SKM-1 treated with dmso at 0.1 percent for 144 hours (cell line): Measurements from ENCODE around the gene PAX7.

Experiments
- DNase-seq: peaks from one replicate; lab custom pipeline; 2025; ENCODE audit not compliant: unreplicated experiment; lab: John Stamatoyannopoulos, UW

Gene PAX7

GRCh38 chr1:18789246-18789645, 158.6 kb downstream of the PAX7 start:
- no peak for DNase-seq

DNA sequence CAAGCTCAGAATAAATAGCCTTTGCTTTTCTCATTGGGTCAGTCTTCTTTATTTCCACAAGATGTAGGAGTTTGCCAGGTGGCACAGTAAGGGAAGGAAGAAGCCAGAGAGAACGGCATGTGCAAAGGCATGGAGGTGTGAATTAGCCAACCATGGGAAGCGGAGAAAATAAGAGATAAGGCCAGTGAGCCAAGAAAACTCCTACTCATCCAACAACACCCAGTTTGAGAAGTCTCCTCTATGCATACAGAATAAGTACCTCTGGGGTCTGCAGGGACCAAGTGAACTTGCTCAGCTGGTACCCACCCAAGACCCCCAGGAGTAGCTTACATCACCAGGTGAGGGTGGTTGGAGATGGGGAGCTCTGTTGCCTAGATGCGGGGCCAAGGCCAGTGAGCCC, 162.1 kb downstream of the PAX7 start:
- no peak for DNase-seq

DNA sequence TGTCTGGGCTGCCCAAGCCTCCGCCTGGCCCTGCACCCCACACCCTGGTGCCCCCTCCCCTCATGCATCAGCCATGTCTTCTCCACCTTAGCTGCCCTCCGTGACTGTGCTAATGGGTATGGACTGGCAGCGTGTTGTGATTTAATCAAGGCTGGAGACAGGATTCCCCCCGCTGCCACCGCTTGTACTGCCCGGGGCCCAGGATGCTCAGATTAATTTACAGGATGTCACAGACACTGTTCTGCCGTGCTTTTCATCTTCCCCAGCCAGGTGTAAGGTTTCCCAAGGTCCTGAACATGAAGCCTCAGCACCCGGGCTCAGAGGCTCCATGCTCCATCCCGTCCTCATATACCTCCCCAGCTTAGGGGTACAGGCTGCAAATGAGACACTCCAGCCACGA, 162.5 kb downstream of the PAX7 start:
- no peak for DNase-seq

GRCh38 chr1:18794051-18794450, 163.4 kb downstream of the PAX7 start:
- no peak for DNase-seq

GRCh38 chr1:18794561-18794960, 163.9 kb downstream of the PAX7 start:
- no peak for DNase-seq

DNA sequence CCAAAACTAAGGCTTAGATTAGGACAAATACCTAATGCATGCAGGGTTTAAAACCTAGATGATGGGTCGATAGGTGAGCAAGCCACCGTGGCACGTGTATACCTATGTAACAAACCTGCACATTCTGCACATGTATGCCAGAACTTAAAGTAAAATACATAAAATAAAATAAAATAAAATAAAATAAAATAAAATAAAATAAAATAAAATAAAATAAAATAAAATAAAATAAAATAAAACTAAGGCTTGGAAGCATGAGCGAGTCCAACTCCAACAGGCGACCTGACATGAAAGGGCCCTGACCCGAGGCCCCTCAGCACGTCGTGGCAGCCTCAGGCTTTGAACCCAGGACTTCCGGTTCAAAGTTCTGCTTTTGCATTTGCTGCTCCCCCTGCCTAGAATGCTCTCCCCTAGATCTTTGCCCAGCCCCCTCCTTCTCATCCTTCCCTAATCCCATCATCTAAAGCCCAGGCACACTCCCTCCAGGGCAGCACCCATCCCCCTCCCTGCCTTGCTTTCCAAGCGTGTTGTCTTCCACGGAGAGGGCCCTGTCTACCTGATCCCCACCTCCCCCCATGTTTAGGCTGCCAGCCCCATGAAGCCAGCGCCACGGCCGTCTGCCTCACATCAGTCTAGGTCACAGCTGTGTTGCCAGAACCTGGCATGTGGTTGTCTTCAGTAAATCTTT, 164.5 kb downstream of the PAX7 start:
- no peak for DNase-seq

- DNase-seq = no peak
Observed at GRCh38 chr1:18796950-18797349, 166.3 kb downstream of the PAX7 start.
